K562 (cell line): ENCODE data around the gene PDGFA. TPM values are rescaled to one million over a fixed set of nuclear protein-coding genes. Genes with fewer than 3 reads are reported as not detected.

ENCODE experiments used
- CBFB ChIP-seq: sonication (generic); formaldehyde crosslinking; IDR thresholded peaks from 2 replicates; pipeline ENCODE4 v1.4.0; 2020; ENCODE audit warnings: mild to moderate bottlenecking, missing genetic modification reagents
- CTBP1 ChIP-seq: fragments of 450-650 bp; IDR thresholded peaks from 2 replicates; pipeline ENCODE4 v1.6.1; 2016; ENCODE audit warnings: borderline replicate concordance
- DNMT1 ChIP-seq: fragments of 450-650 bp; IDR thresholded peaks from 2 replicates; pipeline ENCODE4 v1.6.1; 2016; ENCODE audit warnings: antibody characterized with exemption, mild to moderate bottlenecking
- HIVEP1 ChIP-seq: fragments of 250-450 bp; sonication (Bioruptor Pico); IDR thresholded peaks from 2 replicates; pipeline ENCODE4 v1.4.0; 2020; ENCODE audit warnings: mild to moderate bottlenecking
- IFI16 ChIP-seq: fragments of 250-450 bp; sonication (Bioruptor Pico); IDR thresholded peaks from 2 replicates; pipeline ENCODE4 v2.1.2; 2022; ENCODE audit warnings: mild to moderate bottlenecking, inconsistent platforms
- JUN ChIP-seq, 2 experiments: sonication (generic) in 1 of 2; formaldehyde crosslinking in 1 of 2; IDR thresholded peaks; 2 replicates each; pipeline versions ENCODE4 v1.6.1 to v1.8.0; 2012 to 2022; ENCODE audit warnings: borderline replicate concordance in 2 of 2, mild to moderate bottlenecking in 2 of 2, improper control_type of control experiment in 1 of 2, low read depth in 1 of 2, low read length in 1 of 2, missing genetic modification reagents in 1 of 2
- MCM5 ChIP-seq: fragments of 450-650 bp; IDR thresholded peaks from 2 replicates; pipeline ENCODE4 v1.6.1; 2016; ENCODE audit warnings: low read depth
- MIER1 ChIP-seq: fragments of 450-650 bp; IDR thresholded peaks from 2 replicates; pipeline ENCODE4 v1.6.1; 2016; ENCODE audit warnings: antibody characterized with exemption, mild to moderate bottlenecking, low read depth
- MTA3 ChIP-seq: fragments of 450-650 bp; formaldehyde crosslinking; IDR thresholded peaks from 2 replicates; pipeline ENCODE4 v1.6.1; 2017; ENCODE audit warnings: mild to moderate bottlenecking, borderline replicate concordance
- NFE2L1 ChIP-seq: fragments of 450-650 bp; IDR thresholded peaks from 2 replicates; pipeline ENCODE4 v1.6.1; 2016; ENCODE audit warnings: missing genetic modification characterization, low read depth, mild to moderate bottlenecking, missing compliant biosample characterization, moderate library complexity, borderline replicate concordance
- PHF20 ChIP-seq: fragments of 450-650 bp; IDR thresholded peaks from 2 replicates; pipeline ENCODE4 v1.6.1; 2018; ENCODE audit not compliant: partially characterized antibody
- RB1 ChIP-seq: fragments of 450-650 bp; IDR thresholded peaks from 2 replicates; pipeline ENCODE4 v1.6.1; 2017; ENCODE audit warnings: low read depth, mild to moderate bottlenecking
- SNIP1 ChIP-seq: fragments of 450-650 bp; IDR thresholded peaks from 2 replicates; pipeline ENCODE4 v1.7.1; 2017; ENCODE audit warnings: low read depth, mild to moderate bottlenecking
- SP1 ChIP-seq: sonication (generic); formaldehyde crosslinking; IDR thresholded peaks from 2 replicates; pipeline ENCODE4 v1.8.1; 2022; ENCODE audit warnings: mild to moderate bottlenecking, missing genetic modification reagents
- SRSF1 ChIP-seq: fragments of 200-400 bp; formaldehyde crosslinking; IDR thresholded peaks from 2 replicates; pipeline ENCODE4 v1.6.1; 2017; ENCODE audit warnings: mild to moderate bottlenecking, low read depth, low read length, moderate library complexity
- STAT5B ChIP-seq: fragments of 250-450 bp; sonication (Bioruptor Pico); IDR thresholded peaks from 2 replicates; pipeline ENCODE4 v1.8.0; 2021; ENCODE audit warnings: mild to moderate bottlenecking, inconsistent platforms
- STAT6 ChIP-seq: sonication (generic); formaldehyde crosslinking; IDR thresholded peaks from 2 replicates; pipeline ENCODE4 v1.8.1; 2023; ENCODE audit warnings: mild to moderate bottlenecking, missing genetic modification reagents
- THRA ChIP-seq: fragments of 450-650 bp; IDR thresholded peaks from 2 replicates; pipeline ENCODE4 v1.6.1; 2017; ENCODE audit warnings: mild to moderate bottlenecking, moderate library complexity
- THRB ChIP-seq: fragments of 450-650 bp; formaldehyde crosslinking; conservative IDR thresholded peaks from 2 replicates; pipeline ENCODE4 v1.4.0; 2022; ENCODE audit warnings: mild to moderate bottlenecking, missing genetic modification characterization
- ZNF436 ChIP-seq: fragments of 250-450, 450-650 bp; sonication (Bioruptor Pico); formaldehyde crosslinking; IDR thresholded peaks from 2 replicates; pipeline ENCODE4 v1.7.0; 2020; ENCODE audit warnings: mild to moderate bottlenecking
- ZNF780A ChIP-seq: fragments of 250-450 bp; sonication (Bioruptor Pico); IDR thresholded peaks from 2 replicates; pipeline ENCODE4 v1.5.0; 2021; ENCODE audit warnings: mild to moderate bottlenecking
- ZSCAN29 ChIP-seq: fragments of 450-650 bp; IDR thresholded peaks from 2 replicates; pipeline ENCODE4 v1.6.1; 2017
- polyA plus RNA-seq, 8 experiments: library from polyadenylated mRNA; depleted of rRNA in 4 of 8; stranded (reverse) in 5 of 8; unstranded in 3 of 8; fragments of >200 nt; fragmentation: Nextera tagmentation in 2 of 8; fragmentation: Illumina TruSeq in 1 of 8; extraction: Ambion mirVana in 2 of 8; extraction: Trizol in 1 of 8; gene quantifications; 2 replicates each; pipeline versions ENCODE4 v1.2.1 to v1.2.3, GENCODE V29; 2011 to 2014; ENCODE audit warnings: inconsistent platforms in 1 of 8, missing spikeins in 1 of 8
- total RNA-seq, 7 experiments: library from RNA; depleted of rRNA in 6 of 7; stranded (reverse); fragments of >200 nt in 6 of 7; fragmentation: Illumina TruSeq in 2 of 7; extraction: Trizol in 2 of 7; gene quantifications; 2 replicates each; pipeline versions ENCODE4 v1.2.1 to v1.2.3, GENCODE V29; 2011 to 2021; ENCODE audit warnings: low replicate concordance in 1 of 7
- TF ChIP-seq, protein P1 (sequence below): fragments of 250-450 bp; sonication (Bioruptor Pico); IDR thresholded peaks from 2 replicates; pipeline ENCODE4 v1.5.0; 2021

Gene PDGFA
- total and polyA plus RNA-seq, 9 of the 15 experiments (the other 6 are each of a cell fraction or from before 2014, with no cell fraction given): 2.5 to 10.2 (median 4.6) TPM

- TF ChIP-seq ZSCAN29: no peak
- no peak for TF ChIP-seq ZNF780A (CRISPR knock-in tag)
- TF ChIP-seq CTBP1: peak; percentile 57; the same call in 1 of the 2 replicates
- no peak for TF ChIP-seq STAT5B (CRISPR knock-in tag)
- TF ChIP-seq THRB (CRISPR knock-in tag): no peak
- TF ChIP-seq, protein P1, sequence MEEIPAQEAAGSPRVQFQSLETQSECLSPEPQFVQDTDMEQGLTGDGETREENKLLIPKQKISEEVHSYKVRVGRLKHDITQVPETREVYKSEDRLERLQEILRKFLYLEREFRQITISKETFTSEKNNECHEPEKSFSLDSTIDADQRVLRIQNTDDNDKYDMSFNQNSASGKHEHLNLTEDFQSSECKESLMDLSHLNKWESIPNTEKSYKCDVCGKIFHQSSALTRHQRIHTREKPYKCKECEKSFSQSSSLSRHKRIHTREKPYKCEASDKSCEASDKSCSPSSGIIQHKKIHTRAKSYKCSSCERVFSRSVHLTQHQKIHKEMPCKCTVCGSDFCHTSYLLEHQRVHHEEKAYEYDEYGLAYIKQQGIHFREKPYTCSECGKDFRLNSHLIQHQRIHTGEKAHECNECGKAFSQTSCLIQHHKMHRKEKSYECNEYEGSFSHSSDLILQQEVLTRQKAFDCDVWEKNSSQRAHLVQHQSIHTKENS (CRISPR knock-in tag): no peak
- no peak for TF ChIP-seq ZNF436
- TF ChIP-seq SP1 (CRISPR knock-in tag): no peak
- TF ChIP-seq RB1: no peak; the same call in 1 of the 2 replicates
- no peak for TF ChIP-seq MTA3
- TF ChIP-seq SNIP1: no peak
- TF ChIP-seq SRSF1: no peak
- no peak for TF ChIP-seq IFI16 (CRISPR knock-in tag)
- TF ChIP-seq MIER1: no peak
- 0 out of 2 replicates have a peak, but pooled peaks have one; percentile 6 for TF ChIP-seq HIVEP1 (CRISPR knock-in tag)
- TF ChIP-seq JUN (IDR thresholded peaks at IDR 0.05; ENCODE audit: borderline replicate concordance, low read depth, low read length): no peak; the same call in 1 of the 2 replicates
- peak; percentile 65; the same call in 1 of the 2 replicates for TF ChIP-seq JUN (CRISPR knock-in tag; IDR thresholded peaks at IDR 0.05; ENCODE audit: borderline replicate concordance)
- TF ChIP-seq MCM5: no peak
- TF ChIP-seq DNMT1: no peak
- TF ChIP-seq NFE2L1 (tag): no peak
- no peak for TF ChIP-seq STAT6 (CRISPR knock-in tag)
- no peak for TF ChIP-seq THRA
- TF ChIP-seq CBFB (CRISPR knock-in tag): no peak
- TF ChIP-seq PHF20: no peak
Observed at GRCh38 chr7:471866-472639, 47.6 kb downstream of the PDGFA start (continued).
